ENCODE measurements around the gene C1QL4.

DNA sequence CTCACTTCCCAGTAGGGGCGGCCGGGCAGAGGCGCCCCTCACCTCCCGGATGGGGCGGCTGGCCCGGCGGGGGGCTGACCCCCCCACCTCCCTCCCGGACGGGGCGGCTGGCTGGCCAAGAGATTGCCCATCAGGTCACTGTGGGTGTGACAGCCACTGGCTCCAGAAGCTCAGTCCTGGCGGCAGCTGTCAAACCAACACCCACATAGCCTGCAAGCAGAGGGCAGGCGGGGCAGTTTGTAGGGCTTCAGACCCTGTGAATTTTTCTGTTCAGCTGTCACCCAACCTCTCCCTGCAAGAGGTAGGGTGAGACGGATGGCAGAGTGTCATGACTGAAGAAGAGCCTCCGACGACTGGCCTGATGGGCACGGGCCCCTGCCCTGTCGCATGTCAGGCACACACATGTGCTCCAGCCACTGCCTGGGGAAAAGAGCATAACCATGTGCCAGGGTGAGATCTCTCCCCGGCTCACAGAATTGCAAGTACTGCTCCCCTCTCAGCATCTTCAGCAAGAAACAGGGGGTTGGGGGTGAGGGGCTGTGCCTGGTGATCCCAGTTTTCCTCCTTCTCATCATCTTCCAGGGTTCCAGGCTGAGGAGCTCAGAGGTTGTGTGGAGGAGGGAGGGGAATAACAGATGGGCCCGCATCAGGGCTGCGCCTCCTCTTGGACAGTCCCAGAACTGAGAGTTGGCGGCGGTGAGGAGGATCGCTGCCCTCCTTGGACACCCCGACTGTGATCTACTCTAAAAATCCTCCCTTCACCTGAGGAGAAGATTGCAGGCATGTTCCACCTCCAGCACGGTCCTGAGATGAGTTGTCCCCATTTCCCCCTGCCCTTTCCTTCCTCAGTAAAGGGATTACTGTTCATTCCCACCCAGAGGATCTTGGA is 53.2 kb downstream of the C1QL4 start:
- TF ChIP-seq ZNF565 (CRISPR knock-in tag; conservative IDR thresholded peaks at IDR 0.05; ENCODE audit: low read depth) (no peak), PPARA (CRISPR knock-in tag; IDR thresholded peaks at IDR 0.05; ENCODE audit: borderline replicate concordance) (no peak), ARNTL (CRISPR knock-in tag; IDR thresholded peaks at IDR 0.05; ENCODE audit: borderline replicate concordance, low read depth) (no peak), ZFP3 (CRISPR knock-in tag; IDR thresholded peaks at IDR 0.05) (no peak), CSDC2 (CRISPR knock-in tag; IDR thresholded peaks at IDR 0.05) (no peak), SNAI2 (CRISPR knock-in tag; IDR thresholded peaks at IDR 0.05) (no peak), ZNF8 (CRISPR knock-in tag; IDR thresholded peaks at IDR 0.05) (no peak), ZC3H10 (CRISPR knock-in tag; IDR thresholded peaks at IDR 0.05) (no peak), RARB (CRISPR knock-in tag; IDR thresholded peaks at IDR 0.05) (no peak)
- TF ChIP-seq, protein P1, sequence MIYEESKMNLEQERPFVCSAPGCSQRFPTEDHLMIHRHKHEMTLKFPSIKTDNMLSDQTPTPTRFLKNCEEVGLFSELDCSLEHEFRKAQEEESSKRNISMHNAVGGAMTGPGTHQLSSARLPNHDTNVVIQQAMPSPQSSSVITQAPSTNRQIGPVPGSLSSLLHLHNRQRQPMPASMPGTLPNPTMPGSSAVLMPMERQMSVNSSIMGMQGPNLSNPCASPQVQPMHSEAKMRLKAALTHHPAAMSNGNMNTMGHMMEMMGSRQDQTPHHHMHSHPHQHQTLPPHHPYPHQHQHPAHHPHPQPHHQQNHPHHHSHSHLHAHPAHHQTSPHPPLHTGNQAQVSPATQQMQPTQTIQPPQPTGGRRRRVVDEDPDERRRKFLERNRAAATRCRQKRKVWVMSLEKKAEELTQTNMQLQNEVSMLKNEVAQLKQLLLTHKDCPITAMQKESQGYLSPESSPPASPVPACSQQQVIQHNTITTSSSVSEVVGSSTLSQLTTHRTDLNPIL (CRISPR knock-in tag; IDR thresholded peaks at IDR 0.05; ENCODE audit: low read depth), result no peak
- TF ChIP-seq, protein P2, sequence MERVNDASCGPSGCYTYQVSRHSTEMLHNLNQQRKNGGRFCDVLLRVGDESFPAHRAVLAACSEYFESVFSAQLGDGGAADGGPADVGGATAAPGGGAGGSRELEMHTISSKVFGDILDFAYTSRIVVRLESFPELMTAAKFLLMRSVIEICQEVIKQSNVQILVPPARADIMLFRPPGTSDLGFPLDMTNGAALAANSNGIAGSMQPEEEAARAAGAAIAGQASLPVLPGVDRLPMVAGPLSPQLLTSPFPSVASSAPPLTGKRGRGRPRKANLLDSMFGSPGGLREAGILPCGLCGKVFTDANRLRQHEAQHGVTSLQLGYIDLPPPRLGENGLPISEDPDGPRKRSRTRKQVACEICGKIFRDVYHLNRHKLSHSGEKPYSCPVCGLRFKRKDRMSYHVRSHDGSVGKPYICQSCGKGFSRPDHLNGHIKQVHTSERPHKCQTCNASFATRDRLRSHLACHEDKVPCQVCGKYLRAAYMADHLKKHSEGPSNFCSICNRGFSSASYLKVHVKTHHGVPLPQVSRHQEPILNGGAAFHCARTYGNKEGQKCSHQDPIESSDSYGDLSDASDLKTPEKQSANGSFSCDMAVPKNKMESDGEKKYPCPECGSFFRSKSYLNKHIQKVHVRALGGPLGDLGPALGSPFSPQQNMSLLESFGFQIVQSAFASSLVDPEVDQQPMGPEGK (CRISPR knock-in tag; IDR thresholded peaks at IDR 0.05; ENCODE audit: borderline replicate concordance), result no peak

All from SK-N-SH treated with all-trans-retinoic acid at 6 μM for 48 hours (cell line).